ENCODE results near the gene ROBO2.

- TF ChIP-seq CTCF (IDR thresholded peaks at IDR 0.05) (no peak), POLR2A (IDR thresholded peaks at IDR 0.05) (no peak)
Measured at GRCh38 chr3:76998555-76998954, 41.3 kb upstream of the ROBO2 start.
